Nasal cavity respiratory epithelium epithelial cell of viscerocranial mucosa (primary cell): ENCODE data around the gene C19orf44. TPM values are rescaled to one million over a fixed set of nuclear protein-coding genes. Genes with fewer than 3 reads are reported as not detected.

Experiments
- total RNA-seq: library from RNA; depleted of rRNA; stranded (reverse); fragments of >200 nt; gene quantifications from 2 replicates; pipeline ENCODE4 v1.2.3, GENCODE V29; 2014

The C19orf44 gene
- 1.0 and 2.1 TPM in 2 replicates for total RNA-seq

GRCh38 chr19:16495982-16496612, at the start of gene C19orf44, which contains the start of gene CALR3:
C19orf44 (plus strand) TSS chr19:16496394; CDS start chr19:16500793, 4,399 bp downstream.
CALR3 (minus strand) TSS chr19:16496167; CDS start chr19:16496129, 38 bp downstream.

GRCh38 chr19:16542045-16542909, 46.1 kb downstream of the C19orf44 start, which contains the start of gene CHERP:
CHERP (minus strand) TSS chr19:16542437; CDS start chr19:16542378, 59 bp downstream.

Other genes with a start within 250 kb of the C19orf44 start
- 0.28 and 0.68 TPM in 2 replicates for gene KLF2, start 171.6 kb upstream of the C19orf44 start, total RNA-seq
- gene EPS15L1, start 24.4 kb upstream of the C19orf44 start, total RNA-seq: 11.3 and 20.2 TPM in 2 replicates
- under 0.01 and 0.07 TPM in 2 replicates for gene CALR3, start 227 bp upstream of the C19orf44 start, total RNA-seq
- 4.8 and 14.4 TPM in 2 replicates for gene CHERP, start 46.0 kb downstream of the C19orf44 start, total RNA-seq
- gene SLC35E1, start 76.0 kb downstream of the C19orf44 start, total RNA-seq: 43.7 and 48.1 TPM in 2 replicates
- 4.4 and 9.2 TPM in 2 replicates for gene MED26, start 131.8 kb downstream of the C19orf44 start, total RNA-seq
- 49.9 and 63.9 TPM in 2 replicates for gene SMIM7, start 163.8 kb downstream of the C19orf44 start, total RNA-seq
- 4.4 and 22.5 TPM in 2 replicates for gene TMEM38A, start 164.7 kb downstream of the C19orf44 start, total RNA-seq
- gene NWD1, start 223.5 kb downstream of the C19orf44 start, total RNA-seq: under 0.01 and 1.2 TPM in 2 replicates